Smooth muscle cell (in vitro differentiated cells): ENCODE data around the gene EFCAB3. TPM values are rescaled to one million over a fixed set of nuclear protein-coding genes. Genes with fewer than 3 reads are reported as not detected.
A peak's percentile ranks its signal among the peaks of the same experiment; 100 is the strongest.
"Not testable (repeated sequence)": the region's sequence is repeated elsewhere in the genome, so short reads cannot be mapped to it uniquely, and the experiment has no call there.

Source experiments
- DNase-seq: peaks from one replicate; lab custom pipeline; 2025; ENCODE audit not compliant: unreplicated experiment; lab: John Stamatoyannopoulos, UW
- H2AFZ ChIP-seq: fragments of 200-600 bp; sonication (generic); 2 replicates; pipeline ENCODE4 v1.6.0; 2016; ENCODE audit warnings: antibody characterized with exemption, low read depth, mild to moderate bottlenecking
- H3F3A ChIP-seq: fragments of 200-600 bp; sonication (generic); 2 replicates; pipeline ENCODE4 v1.6.0; 2017; ENCODE audit warnings: antibody characterized with exemption, low read depth
- H3K27ac ChIP-seq: fragments of 200-600 bp; sonication (generic); 2 replicates; pipeline ENCODE4 v1.5.1; 2016; ENCODE audit warnings: low read depth, mild to moderate bottlenecking
- H3K27me3 ChIP-seq: fragments of 200-600 bp; sonication (generic); 2 replicates; pipeline ENCODE4 v1.6.1; 2016; ENCODE audit warnings: low read depth, mild to moderate bottlenecking
- H3K36me3 ChIP-seq: fragments of 200-600 bp; sonication (generic); 2 replicates; pipeline ENCODE4 v1.5.1; 2016; ENCODE audit warnings: low read depth
- H3K4me1 ChIP-seq: fragments of 200-600 bp; sonication (generic); 2 replicates; pipeline ENCODE4 v1.5.1; 2016; ENCODE audit warnings: low read depth
- H3K4me2 ChIP-seq: fragments of 200-600 bp; sonication (generic); 2 replicates; pipeline ENCODE4 v1.6.0; 2016; ENCODE audit warnings: mild to moderate bottlenecking
- H3K4me3 ChIP-seq: fragments of 200-600 bp; sonication (generic); 2 replicates; pipeline ENCODE4 v1.5.1; 2016; ENCODE audit warnings: mild to moderate bottlenecking
- H3K79me2 ChIP-seq: fragments of 200-600 bp; sonication (generic); 2 replicates; pipeline ENCODE4 v1.6.0; 2016; ENCODE audit warnings: low read depth, mild to moderate bottlenecking
- H3K9ac ChIP-seq: fragments of 200-600 bp; sonication (generic); 2 replicates; pipeline ENCODE4 v1.6.0; 2016; ENCODE audit warnings: low read depth
- H3K9me3 ChIP-seq: fragments of 200-600 bp; sonication (generic); replicated peaks from 2 replicates; pipeline ENCODE4 v1.5.1; 2016; ENCODE audit warnings: low read depth
- H4K20me1 ChIP-seq: fragments of 200-600 bp; sonication (generic); 2 replicates; pipeline ENCODE4 v1.6.0; 2016; ENCODE audit warnings: low read depth
- CTCF ChIP-seq: fragments of 200-600 bp; sonication (generic); IDR thresholded peaks from 2 replicates; pipeline ENCODE4 v1.5.1; 2017; ENCODE audit warnings: borderline replicate concordance, mild to moderate bottlenecking, antibody characterized with exemption; ENCODE audit not compliant: insufficient read depth, poor library complexity, severe bottlenecking
- WGBS: methylation state at CpG from one replicate; pipeline ENCODE4 v1.1.7; 2016; ENCODE audit warnings: low lambda C conversion rate; 5-methylcytosine and 5-hydroxymethylcytosine counted together
- polyA plus RNA-seq: library from polyadenylated mRNA; unstranded; fragments of >200 nt; fragmentation: Nextera tagmentation; extraction: Ambion mirVana; gene quantifications from 2 replicates; pipeline ENCODE4 v1.2.1, GENCODE V29; 2016
- total RNA-seq: library from RNA; depleted of rRNA; stranded (reverse); fragments of >200 nt; gene quantifications from 2 replicates; pipeline ENCODE4 v1.2.3, GENCODE V29; 2014

Gene EFCAB3
- total and polyA plus RNA-seq, 2 experiments from 2014 or later: not detected

DNA sequence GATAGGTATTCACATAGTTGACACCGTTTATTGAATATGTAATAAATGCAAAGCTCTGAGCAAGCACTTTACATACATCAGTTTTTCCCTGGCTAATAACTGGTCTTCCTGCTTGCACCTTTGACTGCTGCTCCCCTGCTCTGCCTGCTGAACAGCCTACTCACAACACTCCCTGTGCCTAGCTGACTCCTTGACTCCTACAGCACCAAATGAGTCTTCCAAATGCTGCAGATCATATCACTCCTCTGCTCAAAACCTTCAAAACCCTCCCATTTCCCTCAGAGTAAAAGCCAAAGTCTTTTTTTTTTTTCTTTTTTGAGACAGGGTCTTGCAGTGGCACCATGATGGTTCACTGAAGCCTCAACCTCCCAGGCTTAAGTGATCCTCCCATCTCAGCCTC lies 18.5 kb downstream of the EFCAB3 start:
- WGBS: 85% methylated on average over 1 of the region's 1 CpG
- H3K4me3 ChIP-seq: no peak overlapping the region

GRCh38 chr17:62405451-62405850 lies 25.1 kb downstream of the EFCAB3 start:
- H3F3A ChIP-seq: no peaks in the 10 kb centered on the region
- 59% methylated on average over 2 of the region's 2 CpGs for WGBS
- TF ChIP-seq CTCF: no peak

More for the DNA sequence above, 18.5 kb downstream of the EFCAB3 start:
- Histone ChIP-seq H3F3A (no peaks in the 10 kb centered on the region), H4K20me1 (no peaks in the 10 kb centered on the region), H3K9me3 (no peaks in the 10 kb centered on the region), H3K79me2 (no peaks in the 10 kb centered on the region), H3K4me2 (no peak overlapping the region), H3K4me1 (no peaks in the 10 kb centered on the region), H3K9ac (no peak overlapping the region), H3K27me3 (peaks cover 15% of the 10 kb centered on the region), H3K36me3 (no peaks in the 10 kb centered on the region), H3K27ac (no peak overlapping the region), H2AFZ (no peak overlapping the region)
- no peak for DNase-seq
- no peak for TF ChIP-seq CTCF

GRCh38 chr17:62413090-62413489 lies 32.7 kb downstream of the EFCAB3 start:
- H3K79me2 ChIP-seq, H3K4me2 ChIP-seq, H4K20me1 ChIP-seq, H3K36me3 ChIP-seq, H3K9ac ChIP-seq, H3K4me1 ChIP-seq, H3K27ac ChIP-seq, DNase-seq, H3K27me3 ChIP-seq, H3K4me3 ChIP-seq, H3K9me3 ChIP-seq, H2AFZ ChIP-seq, H3F3A ChIP-seq: not testable (repeated sequence)
- WGBS: 92% methylated on average over 1 of the region's 1 CpG

More at GRCh38 chr17:62405451-62405850, 25.1 kb downstream of the EFCAB3 start:
- Histone ChIP-seq H3K4me2 (no peak overlapping the region), H3K27me3 (no peaks in the 10 kb centered on the region), H3K4me3 (no peak overlapping the region), H2AFZ (no peak overlapping the region), H3K9ac (no peak overlapping the region), H4K20me1 (no peaks in the 10 kb centered on the region), H3K36me3 (no peaks in the 10 kb centered on the region), H3K9me3 (no peaks in the 10 kb centered on the region), H3K4me1 (no peaks in the 10 kb centered on the region), H3K27ac (no peak overlapping the region), H3K79me2 (no peaks in the 10 kb centered on the region)
- no peak for DNase-seq

DNA sequence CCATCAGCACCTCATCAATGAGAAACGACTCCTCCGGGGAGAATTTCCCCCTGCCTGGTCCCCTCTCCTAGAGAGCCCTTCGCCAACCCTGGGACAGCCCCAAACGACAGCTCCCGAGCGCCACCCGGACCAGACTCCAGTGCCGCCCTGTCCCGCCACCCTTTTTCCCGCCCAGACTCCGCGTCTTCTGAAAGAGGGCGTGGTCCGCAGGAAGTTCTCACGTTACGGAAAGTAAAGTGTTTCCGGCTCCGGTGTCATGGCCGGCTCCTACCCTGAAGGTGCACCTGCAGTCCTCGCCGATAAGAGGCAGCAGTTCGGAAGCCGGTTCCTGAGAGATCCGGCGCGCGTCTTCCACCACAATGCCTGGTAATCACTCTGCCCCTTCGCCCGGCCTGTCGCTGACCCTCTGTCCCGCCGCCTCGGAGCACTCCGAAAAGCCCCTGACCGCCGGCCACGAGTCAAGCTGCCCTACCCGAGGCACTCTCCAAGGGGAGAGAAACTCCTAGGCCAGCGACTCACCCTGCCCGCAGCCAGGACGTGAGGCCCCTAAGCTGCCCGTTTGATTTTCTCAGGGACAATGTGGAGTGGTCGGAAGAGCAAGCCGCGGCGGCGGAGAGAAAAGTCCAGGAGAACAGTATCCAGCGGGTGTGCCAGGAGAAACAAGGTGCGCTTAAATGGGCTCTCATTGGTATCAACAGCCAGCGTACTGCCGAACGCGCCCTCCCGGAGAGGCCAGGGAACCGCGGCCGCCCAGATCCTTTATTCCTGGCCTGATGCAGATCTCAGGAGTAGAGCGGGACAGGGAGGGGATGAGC lies 43.5 kb downstream of the EFCAB3 start, which contains the start of gene METTL2A:
Gene METTL2A, plus strand, starts transcription at position 251 of the 815 bp plus-strand sequence. Its CDS starts 6 bp downstream, at position 257.
- DNase-seq: peak; percentile 23
- H4K20me1 ChIP-seq, H3K9me3 ChIP-seq, H3F3A ChIP-seq, H3K36me3 ChIP-seq, H3K27ac ChIP-seq, H3K79me2 ChIP-seq, H3K4me1 ChIP-seq, H3K27me3 ChIP-seq: not testable (repeated sequence)
- 1% methylated on average over 58 of the region's 58 CpGs for WGBS
- peak within 1 kb of the TSS; percentile 95 for H3K4me2 ChIP-seq
- peak; percentile 14 for TF ChIP-seq CTCF
- peak within 1 kb of the TSS; percentile 56 for H3K9ac ChIP-seq
- H2AFZ ChIP-seq: peak within 1 kb of the TSS; percentile 96
- peak within 1 kb of the TSS; percentile 85 for H3K4me3 ChIP-seq

DNA sequence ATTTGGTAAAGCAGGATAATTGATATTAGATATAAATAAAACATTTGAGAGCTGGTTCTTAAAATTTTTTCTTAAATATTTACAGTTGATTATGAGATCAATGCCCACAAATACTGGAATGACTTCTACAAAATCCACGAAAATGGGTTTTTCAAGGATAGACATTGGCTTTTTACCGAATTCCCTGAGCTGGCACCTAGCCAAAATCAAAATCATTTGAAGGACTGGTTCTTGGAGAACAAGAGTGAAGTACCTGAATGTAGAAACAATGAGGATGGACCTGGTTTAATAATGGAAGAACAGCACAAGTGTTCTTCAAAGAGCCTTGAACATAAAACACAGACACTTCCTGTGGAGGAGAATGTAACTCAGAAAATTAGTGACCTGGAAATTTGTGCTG lies 45.9 kb downstream of the EFCAB3 start:
- not testable (repeated sequence) for DNase-seq, H3K4me1 ChIP-seq, H3K27ac ChIP-seq, H3K9me3 ChIP-seq, H3K79me2 ChIP-seq, H3K4me2 ChIP-seq, H3K36me3 ChIP-seq, H3F3A ChIP-seq, H3K4me3 ChIP-seq, H4K20me1 ChIP-seq, H3K27me3 ChIP-seq, H2AFZ ChIP-seq, H3K9ac ChIP-seq
- WGBS: 100% methylated on average over 2 of the region's 2 CpGs

DNA sequence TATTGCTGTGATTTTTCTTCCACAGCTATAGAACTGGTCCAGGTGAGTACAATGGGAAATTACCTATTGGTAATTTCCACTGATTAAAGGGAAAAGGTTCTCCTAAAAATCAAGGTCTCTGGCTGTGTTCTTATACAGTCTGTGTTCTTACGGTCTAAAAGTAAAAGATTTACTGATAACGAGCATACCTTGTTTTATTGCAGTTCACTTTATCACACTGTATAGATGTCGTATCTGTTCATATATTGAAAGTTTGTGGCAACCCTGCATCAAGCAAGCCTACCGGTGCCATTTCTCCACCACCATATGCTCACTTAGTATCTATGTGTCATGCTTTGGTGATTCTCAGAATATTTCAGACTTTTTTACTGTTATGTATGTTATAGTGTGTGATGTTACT lies 54.9 kb downstream of the EFCAB3 start:
- not testable (repeated sequence) for H3K27me3 ChIP-seq, H4K20me1 ChIP-seq, H3K9ac ChIP-seq, DNase-seq, H3K36me3 ChIP-seq, H3F3A ChIP-seq, H2AFZ ChIP-seq, H3K4me3 ChIP-seq, H3K4me1 ChIP-seq, H3K27ac ChIP-seq, H3K4me2 ChIP-seq, H3K9me3 ChIP-seq, H3K79me2 ChIP-seq
- 95% methylated on average over 4 of the region's 4 CpGs for WGBS
